LNCaP clone FGC (cell line): ENCODE measurements around the gene RIT2.
"Not testable (repeated sequence)": the region's sequence is repeated elsewhere in the genome, so short reads cannot be mapped to it uniquely, and the experiment has no call there.

Experiments used
- DNase-seq: peaks from one replicate; pipeline ENCODE4 v3.0.0-alpha.2; 2011; ENCODE audit warnings: low read depth
- H3K4me3 ChIP-seq: 2 replicates; pipeline ENCODE4 v1.5.1; 2011; ENCODE audit warnings: mild to moderate bottlenecking, low read depth, low read length, control low read depth
- CTCF ChIP-seq: IDR thresholded peaks from 2 replicates; pipeline ENCODE4 v1.5.1; 2012; ENCODE audit warnings: mild to moderate bottlenecking; ENCODE audit not compliant: control insufficient read depth, insufficient read depth; ENCODE audit errors: extremely low read depth

Gene RIT2

GRCh38 chr18:42743373-42744138 lies 371.9 kb downstream of the RIT2 start:
- DNase-seq: no peak
- no peak overlapping the region for H3K4me3 ChIP-seq
- TF ChIP-seq CTCF: no peak

GRCh38 chr18:42742969-42743368 lies 372.5 kb downstream of the RIT2 start:
- DNase-seq: no peak
- H3K4me3 ChIP-seq: no peak overlapping the region
- no peak for TF ChIP-seq CTCF

DNA sequence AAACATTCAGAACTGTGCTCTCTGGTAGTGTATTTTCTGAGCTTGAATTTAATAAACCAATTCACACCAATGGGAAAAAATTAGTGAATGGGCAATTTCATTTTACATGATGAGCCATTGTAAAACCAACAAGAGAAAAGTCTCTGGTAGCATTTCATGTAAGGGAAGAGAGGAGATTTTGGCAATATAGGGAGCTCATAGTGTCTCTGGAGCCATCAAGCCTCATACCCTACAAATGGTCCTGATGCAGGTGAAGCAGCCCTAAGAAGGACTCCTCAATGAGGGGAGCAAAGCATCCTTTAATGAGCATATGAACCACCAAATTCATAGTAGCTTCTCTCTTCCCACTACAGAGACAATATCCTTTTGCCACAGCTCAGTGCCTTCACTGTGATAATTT lies 373.0 kb downstream of the RIT2 start:
- no peak overlapping the region for H3K4me3 ChIP-seq

DNA sequence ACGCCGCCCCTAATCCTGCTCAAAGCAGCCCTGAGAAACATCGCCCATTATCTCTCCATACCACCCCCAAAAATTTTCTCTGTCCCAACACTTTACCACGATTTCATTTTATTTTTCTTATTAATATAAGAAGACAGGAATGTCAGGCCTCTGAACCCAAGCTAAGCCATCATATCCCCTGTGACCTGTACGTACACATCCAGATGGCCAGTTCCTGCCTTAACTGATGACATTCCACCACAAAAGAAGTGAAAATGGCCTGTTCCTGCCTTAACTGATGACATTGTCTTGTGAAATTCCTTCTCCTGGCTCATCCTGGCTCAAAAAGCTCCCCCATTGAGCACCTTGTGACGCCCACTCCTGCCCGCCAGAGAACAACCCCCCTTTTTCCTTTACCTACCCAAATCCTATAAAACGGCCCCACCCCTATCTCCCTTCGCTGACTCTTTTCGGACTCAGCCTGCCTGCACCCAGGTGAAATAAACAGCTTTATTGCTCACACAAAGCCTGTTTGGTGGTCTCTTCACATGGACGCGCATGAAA lies 373.6 kb downstream of the RIT2 start:
- DNase-seq, H3K4me3 ChIP-seq: not testable (repeated sequence)

More for the DNA sequence above, 373.0 kb downstream of the RIT2 start:
- TF ChIP-seq CTCF: no peak
- no peak for DNase-seq

DNA sequence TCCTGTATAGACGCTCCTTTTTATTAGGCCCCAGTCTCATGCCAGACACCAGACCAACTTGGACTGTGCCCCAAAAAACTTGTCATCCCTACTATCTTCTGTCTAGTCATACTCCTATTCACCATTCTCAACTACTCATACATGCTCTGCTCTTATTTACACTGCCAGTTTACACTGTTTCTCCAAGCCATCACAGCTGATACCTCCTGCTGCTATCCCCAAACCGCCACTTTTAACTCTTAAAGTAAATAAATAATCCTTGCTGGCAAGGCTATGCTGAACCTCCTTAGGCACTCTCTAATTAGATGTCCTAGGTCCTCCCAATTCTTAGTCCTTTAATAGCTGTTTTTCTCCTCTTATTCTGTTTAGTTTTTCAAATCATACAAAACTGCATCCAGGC lies 374.2 kb downstream of the RIT2 start:
- not testable (repeated sequence) for H3K4me3 ChIP-seq
- peak; percentile 14 for DNase-seq

- peak; percentile 4 for DNase-seq
- H3K4me3 ChIP-seq: no peak overlapping the region
- TF ChIP-seq CTCF: no peak
Measured at GRCh38 chr18:42736074-42736473, 379.4 kb downstream of the RIT2 start.

DNA sequence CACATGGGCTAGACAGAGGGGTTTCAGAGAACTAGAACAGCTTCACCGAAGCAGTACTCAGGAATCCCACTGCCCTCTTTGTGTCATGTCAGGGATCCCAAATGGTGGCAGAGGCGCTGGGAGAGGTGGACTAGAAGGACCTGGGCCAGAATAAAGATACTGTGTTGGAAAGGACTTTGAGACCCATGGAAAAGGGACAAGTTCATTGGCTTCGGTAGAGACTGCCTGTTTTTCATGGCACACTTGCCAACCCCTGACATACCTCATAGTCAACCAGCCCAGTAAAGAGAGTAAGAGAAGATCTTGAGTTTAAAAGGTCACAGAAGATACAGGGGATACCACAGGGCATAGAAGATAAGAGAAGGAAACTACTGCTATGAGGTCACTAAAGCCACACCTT lies 381.0 kb downstream of the RIT2 start:
- TF ChIP-seq CTCF: no peak
- no peak for DNase-seq
- no peak overlapping the region for H3K4me3 ChIP-seq

DNA sequence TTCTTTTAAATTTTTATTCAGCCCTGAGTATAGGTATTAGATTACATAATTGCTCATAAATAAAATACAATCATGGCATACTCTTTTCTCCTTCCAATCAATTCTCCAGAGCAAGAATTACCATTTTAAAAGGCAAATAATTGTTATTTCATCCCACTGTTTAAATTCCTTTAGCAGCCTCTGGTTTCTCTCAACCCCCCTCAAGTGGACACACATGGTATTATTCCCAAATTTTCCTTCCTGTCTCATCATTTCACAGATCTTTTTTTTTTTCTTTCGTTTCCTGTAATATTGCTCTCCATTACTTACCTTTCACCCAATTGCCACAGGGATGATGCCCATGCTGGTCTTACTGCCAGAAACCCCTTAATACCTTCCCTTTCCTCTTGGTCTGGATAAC lies 385.2 kb downstream of the RIT2 start:
- peak; percentile 17; the same call in 1 of the 2 replicates for TF ChIP-seq CTCF
- H3K4me3 ChIP-seq: no peak overlapping the region
- DNase-seq: no peak
